Left lobe of liver (tissue), 2 donors: ENCODE measurements around the gene PLCH1. TPM values are rescaled to one million over a fixed set of nuclear protein-coding genes. Genes with fewer than 3 reads are reported as not detected.
"Not testable (repeated sequence)": the region's sequence is repeated elsewhere in the genome, so short reads cannot be mapped to it uniquely, and the experiment has no call there.

ENCODE experiments used
- ATAC-seq: fragments of 200-7000 bp; cut with Tn5 transposase; one replicate; pipeline ENCODE4 v1.9.1; 2020; ENCODE audit warnings: mild to moderate bottlenecking, moderate library complexity
- DNase-seq: peaks from one replicate; pipeline ENCODE4 v3.0.0-alpha.2; 2020; ENCODE audit warnings: low spot score
- total RNA-seq: library from RNA; stranded (reverse); gene quantifications from one replicate; pipeline ENCODE4 v1.2.1, GENCODE V29; 2021
- donor health status: DM: no; HTN: no; CAD: no; lungs with moderate emphysema.
- donor health status: DM: no; HTN: yes; CAD: no.

Gene PLCH1
- total RNA-seq, 1 donor from 2014 or later: 0.08 TPM

DNA sequence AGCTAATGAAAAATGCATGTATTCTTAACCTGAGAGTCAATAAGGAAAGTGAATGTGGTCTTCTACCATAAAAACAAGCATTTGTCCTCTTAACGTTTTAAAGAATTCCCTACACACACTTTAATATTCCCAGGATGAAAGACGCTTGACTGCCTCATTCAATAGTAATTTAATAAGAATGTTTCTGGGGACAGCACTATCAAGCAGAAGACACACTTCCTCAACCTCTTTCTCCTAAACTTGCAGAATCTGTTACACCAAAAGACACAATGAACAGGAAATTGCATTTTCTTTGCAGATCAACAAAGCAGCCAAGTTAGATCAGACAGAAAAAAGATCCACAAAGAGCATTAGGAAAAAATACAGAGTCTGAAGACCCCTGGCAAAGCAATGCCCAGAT is 97.7 kb downstream of the PLCH1 start:
- ATAC-seq (no peak), DNase-seq (no peak)

DNA sequence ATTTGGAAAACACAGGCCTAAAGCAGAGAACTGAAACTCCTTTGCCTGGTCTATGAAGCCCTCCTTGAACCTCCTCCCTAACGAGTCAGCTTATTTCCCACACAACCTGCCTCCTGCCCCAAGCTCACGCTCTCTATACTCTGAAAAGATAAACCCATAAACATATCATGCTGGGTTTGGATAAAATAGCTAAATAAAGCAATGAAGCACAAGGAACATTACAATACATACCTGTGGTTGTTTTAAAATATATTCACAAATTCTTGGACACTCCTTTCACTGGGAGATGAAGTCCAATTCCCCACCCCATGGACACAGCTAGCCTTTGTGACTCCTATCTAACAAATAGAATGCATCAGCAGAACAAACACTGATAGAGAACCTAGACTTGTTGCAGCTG is 98.2 kb downstream of the PLCH1 start:
- no peak for DNase-seq
- ATAC-seq: no peak

DNA sequence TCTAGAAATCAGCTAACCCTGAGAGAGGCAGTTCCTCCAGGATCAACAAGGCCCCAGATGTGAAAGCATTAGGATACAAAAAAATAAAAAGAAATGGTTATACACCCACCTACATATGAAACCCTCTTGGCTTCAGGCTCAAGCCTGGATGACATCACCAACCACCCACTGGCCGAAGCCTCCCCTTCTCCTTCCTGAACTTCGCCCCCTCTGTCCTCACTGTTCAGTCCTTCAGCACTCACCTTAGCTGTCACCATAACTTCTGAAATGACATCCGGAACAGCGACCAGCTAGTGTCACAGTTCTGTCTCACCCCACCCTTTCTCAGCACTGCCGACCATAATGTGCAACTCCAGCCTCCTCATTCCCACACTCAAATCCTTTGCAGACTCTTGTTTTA is 98.7 kb downstream of the PLCH1 start:
- DNase-seq: no peak
- ATAC-seq: no peak

- ATAC-seq (no peak), DNase-seq (no peak)
These were observed 101.2 kb downstream of the PLCH1 start for GRCh38 chr3:155643581-155644165.

- no peak for DNase-seq
- ATAC-seq: no peak
These were observed 102.9 kb downstream of the PLCH1 start for GRCh38 chr3:155641956-155642355.

DNA sequence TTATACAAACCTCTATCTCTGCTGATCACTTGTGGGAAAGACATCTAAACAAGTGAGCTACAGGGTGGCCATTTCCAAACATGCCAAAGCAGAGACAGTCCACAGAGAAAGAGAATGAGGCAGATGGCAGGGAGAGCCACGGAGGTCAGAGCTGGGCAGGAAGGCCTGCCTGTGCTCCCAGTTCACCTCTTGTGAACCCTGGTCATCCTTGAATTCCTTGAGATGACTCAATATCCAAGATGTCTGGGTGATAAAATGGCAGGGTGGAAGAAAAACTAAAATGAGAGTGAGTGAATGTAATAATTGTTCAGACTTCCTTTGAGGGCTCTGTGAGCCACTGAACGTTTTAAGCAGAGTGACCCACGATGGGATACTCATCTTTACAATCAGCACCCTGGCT is 104.8 kb downstream of the PLCH1 start:
- no peak for ATAC-seq

GRCh38 chr3:155639462-155640055 is 105.3 kb downstream of the PLCH1 start:
- DNase-seq (no peak), ATAC-seq (no peak)

More for the DNA sequence above, 104.8 kb downstream of the PLCH1 start:
- DNase-seq: no peak

DNA sequence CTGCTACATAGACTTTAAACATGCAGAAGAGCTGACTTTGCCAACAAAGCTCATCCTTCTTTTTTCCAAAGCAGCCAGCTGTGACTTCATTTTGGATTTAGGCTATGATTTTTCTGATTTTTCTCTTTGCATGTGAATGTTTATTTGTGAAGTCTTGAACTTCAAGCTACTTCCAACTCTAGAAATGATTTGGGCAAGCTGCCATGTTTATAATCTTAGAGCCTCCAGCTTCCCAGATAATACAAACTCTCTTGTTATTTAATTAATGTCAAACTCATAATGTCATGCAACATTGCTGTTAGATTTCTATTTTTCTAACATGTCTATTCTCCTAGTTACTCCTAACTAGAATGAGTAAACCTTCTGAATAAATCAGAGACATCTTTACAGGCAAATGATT is 106.4 kb downstream of the PLCH1 start:
- not testable (repeated sequence) for ATAC-seq, DNase-seq

DNA sequence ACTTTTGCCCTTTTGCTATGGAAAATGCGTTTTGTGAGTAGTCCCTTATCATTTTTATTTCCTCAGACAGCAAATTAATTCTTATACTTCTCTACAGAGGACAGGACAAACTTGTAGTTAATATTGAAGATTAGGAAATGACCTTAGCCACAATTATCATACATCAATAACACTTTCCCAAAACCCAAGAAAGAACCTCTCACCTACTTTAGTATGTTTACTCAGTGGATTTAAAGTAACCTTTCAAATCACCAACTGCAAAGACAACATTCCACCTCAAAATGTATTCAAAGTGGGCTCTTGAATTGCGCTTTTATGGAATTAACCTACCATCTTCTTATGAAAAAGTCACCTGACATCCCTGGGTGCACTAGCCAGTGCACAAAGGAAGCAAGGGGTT is 107.3 kb downstream of the PLCH1 start:
- ATAC-seq (no peak), DNase-seq (no peak)

- DNase-seq: no peak
- no peak for ATAC-seq
These were observed 109.8 kb downstream of the PLCH1 start for GRCh38 chr3:155635056-155635455.

DNA sequence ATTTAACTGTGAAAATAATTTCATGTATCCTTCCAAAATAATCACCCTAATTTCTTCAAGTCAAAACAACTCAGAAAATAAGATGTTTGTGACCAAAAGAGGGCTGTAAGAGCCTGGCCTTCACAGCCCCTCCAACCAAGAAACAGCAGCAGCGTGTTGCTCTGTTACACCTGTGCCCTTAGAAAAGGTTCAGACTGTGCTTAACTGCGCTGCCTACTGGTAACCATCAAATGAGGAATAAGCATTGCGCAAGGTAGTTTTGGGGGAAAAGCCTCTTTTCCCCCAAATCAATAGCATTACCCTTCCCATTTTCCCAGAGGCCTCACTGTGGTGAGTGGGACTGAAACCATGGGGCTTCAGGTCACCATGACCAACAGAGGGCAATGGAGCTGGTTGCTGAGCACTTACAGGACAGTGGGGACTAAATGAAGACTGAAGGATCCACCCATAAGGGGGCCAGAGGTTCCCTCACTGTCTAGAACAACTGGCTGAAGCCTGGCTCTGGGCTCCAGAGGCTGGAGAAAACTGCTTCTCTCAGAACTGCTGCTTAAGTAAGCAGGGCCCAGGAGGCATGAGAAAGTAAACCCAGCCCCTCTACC is 110.7 kb downstream of the PLCH1 start:
- no peak for DNase-seq
- no peak for ATAC-seq

GRCh38 chr3:155631323-155632019 is 113.4 kb downstream of the PLCH1 start:
- ATAC-seq: no peak
- DNase-seq: no peak

DNA sequence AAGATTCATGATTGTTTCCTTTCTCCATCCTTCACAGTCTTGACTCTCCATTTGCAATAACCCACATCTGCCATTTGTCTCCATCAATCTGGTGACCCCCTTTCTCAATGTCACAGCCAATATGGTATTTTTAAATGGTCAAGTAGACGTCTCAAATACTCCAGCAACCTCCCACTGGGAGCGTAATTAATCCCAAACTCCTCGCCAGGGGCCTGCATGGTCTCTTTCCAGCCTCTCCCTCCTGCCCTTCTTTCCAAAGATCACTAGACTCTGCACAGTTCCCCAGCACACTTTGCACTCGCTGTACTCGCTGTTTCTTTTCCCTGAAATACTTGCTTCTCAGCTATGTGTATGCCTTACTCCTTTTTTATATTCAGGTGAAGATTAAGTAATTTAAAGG is 115.3 kb downstream of the PLCH1 start:
- ATAC-seq (no peak), DNase-seq (no peak)

DNA sequence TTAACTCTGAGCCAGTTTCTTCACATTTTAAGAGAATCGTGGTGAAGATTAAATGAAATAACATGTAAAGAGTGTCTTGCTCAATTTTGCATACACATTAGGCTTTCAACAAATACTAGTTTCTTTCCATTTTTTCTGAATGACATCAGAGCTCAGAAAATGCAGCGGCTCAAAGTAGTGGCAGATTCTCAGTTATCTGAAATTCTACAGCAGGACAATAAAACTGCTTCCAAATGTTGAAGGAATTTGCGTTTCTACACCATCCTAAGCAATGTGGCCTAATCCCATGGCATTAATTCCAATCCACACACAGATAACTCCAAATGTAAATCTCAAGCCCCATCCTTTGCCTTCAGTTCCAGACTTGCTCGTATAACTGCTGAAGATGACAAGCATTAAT is 115.8 kb downstream of the PLCH1 start:
- no peak for ATAC-seq
- no peak for DNase-seq

DNA sequence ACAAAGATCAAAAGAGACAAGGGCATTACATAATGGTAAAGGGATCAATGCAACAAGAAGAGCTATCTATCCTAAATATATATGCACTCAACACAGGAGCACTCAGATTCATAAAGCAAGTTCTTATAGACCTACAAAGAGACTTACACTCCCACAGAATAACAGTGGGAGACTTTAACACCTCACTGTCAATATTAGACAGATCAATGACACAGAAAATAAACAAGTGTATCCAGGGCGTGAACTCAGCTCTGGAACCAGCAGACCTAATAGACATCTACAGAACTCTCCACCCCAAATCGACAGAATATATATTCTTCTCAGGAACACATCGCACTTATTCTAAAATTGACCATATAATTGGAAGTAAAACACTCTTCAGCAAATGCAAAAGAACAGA is 122.2 kb downstream of the PLCH1 start:
- DNase-seq, ATAC-seq: not testable (repeated sequence)

DNA sequence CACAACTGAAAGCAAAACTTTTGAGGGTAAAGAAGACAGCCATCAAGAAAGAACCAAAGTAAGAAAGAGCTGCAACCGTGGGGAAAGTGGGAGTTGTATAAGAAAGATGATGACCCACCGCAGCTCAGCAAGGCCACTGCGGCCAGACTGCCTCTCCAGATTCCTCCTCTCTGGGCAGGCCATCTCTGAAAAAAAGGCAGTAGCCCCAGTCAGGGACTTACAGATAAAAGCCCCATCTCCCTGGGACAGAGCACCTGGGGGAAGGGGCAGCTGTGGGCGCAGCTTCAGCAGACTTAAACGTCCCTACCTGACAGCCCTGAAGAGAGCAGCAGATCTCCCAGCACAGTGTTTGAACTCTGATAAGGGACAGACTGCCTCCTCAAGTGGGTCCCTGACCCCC is 124.3 kb downstream of the PLCH1 start:
- not testable (repeated sequence) for DNase-seq

DNA sequence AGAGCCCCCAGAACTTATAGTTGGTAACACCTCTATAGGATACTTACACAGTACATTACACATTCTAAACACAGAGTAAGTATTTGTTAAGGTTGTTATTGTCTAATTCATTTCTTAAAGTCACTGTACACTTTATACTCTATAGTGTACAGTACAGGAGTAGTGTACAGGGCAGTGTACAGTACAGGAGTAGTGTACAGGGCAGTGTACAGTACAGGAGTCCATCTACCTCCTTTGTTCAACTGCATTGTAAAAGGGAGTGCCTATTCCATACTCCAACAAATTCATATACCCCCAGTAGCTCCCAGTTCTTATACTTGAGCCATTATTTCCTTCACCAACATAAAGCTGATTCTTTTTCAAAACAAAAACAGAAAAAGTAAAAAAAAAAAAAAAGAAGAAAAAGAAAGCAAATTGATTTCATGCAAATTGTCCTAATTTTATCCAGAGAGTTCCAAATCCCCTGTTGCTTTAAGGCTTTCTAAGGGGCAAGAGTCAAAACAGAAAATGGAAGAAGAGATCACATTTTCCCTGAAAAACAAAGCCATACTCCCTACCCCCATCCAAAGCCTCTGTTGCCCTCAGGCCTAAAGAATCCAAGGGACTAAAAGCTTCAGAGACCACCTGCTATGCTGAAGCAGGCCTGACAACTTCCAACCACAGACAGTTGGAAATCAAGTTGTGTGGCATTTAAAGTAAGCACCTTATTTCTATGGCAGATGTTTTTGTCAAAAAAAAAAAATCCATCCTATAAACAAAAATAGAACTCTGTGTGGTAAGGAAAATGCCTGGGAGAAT is 125.6 kb downstream of the PLCH1 start:
- DNase-seq: no peak
- ATAC-seq: no peak

More for the DNA sequence above, 124.3 kb downstream of the PLCH1 start:
- not testable (repeated sequence) for ATAC-seq

GRCh38 chr3:155618543-155618942 is 126.3 kb downstream of the PLCH1 start:
- DNase-seq (no peak), ATAC-seq (no peak)

- no peak for DNase-seq
- no peak for ATAC-seq
These were observed 127.4 kb downstream of the PLCH1 start for GRCh38 chr3:155617346-155617925.

- DNase-seq, ATAC-seq: not testable (repeated sequence)
These were observed 129.7 kb downstream of the PLCH1 start for GRCh38 chr3:155615141-155615540.

GRCh38 chr3:155614410-155614809 is 130.5 kb downstream of the PLCH1 start:
- not testable (repeated sequence) for DNase-seq, ATAC-seq
